Fibroblast of pulmonary artery (primary cell): ENCODE data around the gene SELE.

Experiments
- DNase-seq: peaks from one replicate; pipeline ENCODE4 v3.0.0-alpha.2; 2010; ENCODE audit warnings: low read depth
- H3K4me3 ChIP-seq: replicated peaks from 2 replicates; pipeline ENCODE4 v1.5.1; 2011; ENCODE audit warnings: low read depth, mild to moderate bottlenecking, control low read depth, low read length, moderate library complexity
- TF ChIP-seq, protein P1 (sequence below): IDR thresholded peaks from 2 replicates; pipeline ENCODE4 v1.5.1; 2011; ENCODE audit warnings: mild to moderate bottlenecking, control low read depth, low read length, inconsistent platforms; ENCODE audit errors: missing control alignments

Gene SELE

DNA sequence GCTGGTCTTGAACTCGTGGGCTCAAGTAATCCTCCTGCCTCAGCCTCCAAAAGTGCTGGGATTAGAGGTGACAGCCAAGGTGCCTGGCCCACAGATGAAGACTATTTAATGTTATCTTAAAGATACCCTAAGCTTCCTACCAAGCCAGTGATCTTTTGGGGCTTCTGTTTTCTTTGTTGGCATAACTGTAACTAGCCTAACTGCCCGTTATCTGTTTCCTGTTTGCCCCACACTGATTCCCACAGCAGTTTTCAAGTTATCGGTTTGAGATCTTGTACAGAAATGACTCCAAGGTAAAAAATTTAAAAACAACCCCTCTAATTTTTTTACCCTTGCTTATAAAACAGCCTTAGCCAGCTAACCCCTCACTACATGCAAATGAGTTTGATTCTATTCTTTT, 34.9 kb downstream of the SELE start:
- no peak overlapping the region for H3K4me3 ChIP-seq
- no peak for DNase-seq
- TF ChIP-seq, protein P1, sequence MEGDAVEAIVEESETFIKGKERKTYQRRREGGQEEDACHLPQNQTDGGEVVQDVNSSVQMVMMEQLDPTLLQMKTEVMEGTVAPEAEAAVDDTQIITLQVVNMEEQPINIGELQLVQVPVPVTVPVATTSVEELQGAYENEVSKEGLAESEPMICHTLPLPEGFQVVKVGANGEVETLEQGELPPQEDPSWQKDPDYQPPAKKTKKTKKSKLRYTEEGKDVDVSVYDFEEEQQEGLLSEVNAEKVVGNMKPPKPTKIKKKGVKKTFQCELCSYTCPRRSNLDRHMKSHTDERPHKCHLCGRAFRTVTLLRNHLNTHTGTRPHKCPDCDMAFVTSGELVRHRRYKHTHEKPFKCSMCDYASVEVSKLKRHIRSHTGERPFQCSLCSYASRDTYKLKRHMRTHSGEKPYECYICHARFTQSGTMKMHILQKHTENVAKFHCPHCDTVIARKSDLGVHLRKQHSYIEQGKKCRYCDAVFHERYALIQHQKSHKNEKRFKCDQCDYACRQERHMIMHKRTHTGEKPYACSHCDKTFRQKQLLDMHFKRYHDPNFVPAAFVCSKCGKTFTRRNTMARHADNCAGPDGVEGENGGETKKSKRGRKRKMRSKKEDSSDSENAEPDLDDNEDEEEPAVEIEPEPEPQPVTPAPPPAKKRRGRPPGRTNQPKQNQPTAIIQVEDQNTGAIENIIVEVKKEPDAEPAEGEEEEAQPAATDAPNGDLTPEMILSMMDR = no peak

DNA sequence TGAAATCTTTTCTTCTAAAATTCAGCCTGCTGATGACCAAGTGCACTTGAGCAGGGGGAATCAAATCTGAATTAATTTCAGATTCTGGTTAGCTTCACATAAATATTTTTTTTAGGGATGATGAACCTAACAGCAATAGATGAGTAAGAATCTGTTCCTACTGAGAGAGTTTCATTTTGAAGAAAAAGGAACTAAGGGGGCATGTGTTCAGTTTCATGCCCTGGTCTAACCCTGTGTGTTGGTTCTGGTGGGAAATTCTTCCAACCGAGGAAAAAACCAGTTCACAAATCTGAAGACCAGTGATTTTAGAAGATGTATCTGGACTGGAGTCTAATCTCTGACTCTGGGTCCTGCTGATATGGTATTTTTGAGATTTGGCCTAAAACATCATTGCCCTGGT, 36.1 kb downstream of the SELE start:
- no peak overlapping the region for H3K4me3 ChIP-seq
- TF ChIP-seq, protein P1 = no peak
- no peak for DNase-seq

DNA sequence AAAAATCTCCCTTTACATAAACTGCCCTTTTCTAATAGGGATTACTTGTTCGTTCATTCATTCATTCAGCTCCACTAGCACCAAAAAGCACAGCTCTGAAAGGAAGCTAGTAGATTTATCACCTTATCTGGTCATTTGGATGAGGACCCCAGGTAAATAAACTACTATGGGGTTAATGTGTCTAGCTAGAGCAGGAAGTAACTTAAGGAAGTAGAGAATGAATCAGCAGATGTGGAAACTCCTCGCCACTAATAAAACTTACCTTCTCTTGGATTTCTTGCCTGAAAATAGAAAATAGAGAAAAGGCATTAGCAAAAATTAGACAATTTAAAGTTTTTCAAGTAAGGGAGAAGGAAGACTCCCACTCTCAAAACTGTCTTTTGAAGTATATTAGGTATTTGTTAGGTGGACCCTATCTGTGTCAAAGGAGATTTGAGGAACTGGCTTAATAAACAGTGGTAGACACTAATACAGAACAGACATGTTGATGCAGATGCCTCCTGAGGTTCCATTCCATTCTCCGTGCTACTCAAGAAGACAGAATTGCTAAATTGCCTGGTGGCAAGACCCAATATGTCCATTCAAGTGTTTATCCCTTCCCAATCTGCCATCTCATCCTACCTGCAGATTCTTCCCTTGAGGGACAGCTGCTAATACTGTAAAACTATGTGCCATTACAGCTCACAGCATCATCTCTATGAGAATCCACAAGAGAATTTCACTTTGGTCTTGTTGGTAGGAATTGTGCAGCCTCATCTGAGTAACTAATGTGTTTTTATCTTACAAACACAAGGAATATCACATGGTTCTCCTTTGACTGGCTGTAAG, 37.4 kb downstream of the SELE start:
- H3K4me3 ChIP-seq = no peak overlapping the region
- peak; percentile 19 for DNase-seq

DNA sequence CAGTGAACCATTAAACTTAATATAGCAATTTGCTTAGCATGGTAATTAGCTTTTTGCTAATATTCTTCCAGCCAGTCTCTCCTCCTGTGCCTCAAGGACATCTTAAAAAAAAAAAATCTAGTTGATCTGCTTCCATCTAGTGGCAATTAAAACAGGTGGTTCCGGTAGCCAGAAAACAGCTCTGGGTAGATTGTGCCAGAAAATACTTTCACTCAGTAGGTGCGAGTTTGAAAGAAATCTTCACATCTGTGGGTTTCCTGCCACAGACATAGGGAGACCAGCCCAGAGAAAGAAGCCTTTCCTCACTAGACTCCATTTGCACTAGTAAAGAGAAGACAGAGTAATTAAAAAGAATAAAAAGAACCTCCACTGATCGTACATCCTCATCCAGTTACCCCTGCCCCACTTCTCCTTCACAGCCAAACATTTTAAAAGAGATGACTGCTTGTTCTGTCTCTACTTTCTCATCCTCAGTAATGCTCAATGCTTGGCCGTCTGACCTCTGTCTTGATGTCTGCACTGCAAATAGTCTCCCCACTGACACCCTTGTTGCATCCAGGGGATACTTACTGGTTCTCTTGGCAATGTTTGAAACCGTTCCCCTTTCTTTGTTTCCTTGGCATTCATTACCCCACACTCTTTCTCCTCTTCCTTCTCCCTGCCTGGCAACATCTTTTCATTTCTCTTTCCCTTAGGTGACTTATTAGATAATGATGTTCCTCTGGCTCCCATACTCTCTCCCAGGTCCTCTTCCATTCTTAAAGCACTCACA, 39.4 kb downstream of the SELE start:
- DNase-seq = no peak
- TF ChIP-seq, protein P1 = no peak
- H3K4me3 ChIP-seq = no peak overlapping the region

More for the DNA sequence above, 37.4 kb downstream of the SELE start:
- TF ChIP-seq, protein P1 = no peak

DNA sequence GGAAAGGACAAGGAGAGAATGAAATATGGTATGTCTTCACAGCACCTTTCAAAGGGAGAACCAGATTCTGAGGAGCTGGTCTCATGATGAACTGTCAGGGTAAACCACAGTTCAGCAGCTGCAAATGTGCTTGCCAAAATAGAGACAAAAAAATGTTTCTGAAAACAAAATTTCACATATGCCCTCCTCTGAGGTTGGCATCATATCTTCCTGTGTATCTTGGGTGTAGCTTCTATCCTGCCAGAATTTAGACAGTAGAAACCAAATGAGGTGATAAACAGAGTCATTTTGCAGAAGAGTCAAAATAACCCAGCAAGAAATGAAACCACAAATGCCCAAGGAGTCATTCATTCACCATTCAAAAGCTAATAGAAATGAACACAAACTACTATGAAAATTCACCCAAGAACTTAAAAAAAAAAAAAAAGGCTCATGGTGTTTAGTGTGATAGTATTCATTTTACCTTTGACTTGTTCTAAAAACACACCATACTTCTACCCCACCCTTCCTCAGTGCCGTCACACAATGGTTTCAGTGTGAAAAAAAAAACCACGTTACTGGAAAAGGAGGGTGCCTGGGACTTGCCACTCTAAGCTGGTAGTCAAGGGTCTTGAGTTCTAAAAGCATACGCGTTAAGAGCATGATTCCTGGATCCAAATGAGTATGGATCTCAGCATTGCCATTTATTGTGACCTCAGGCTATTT, 41.0 kb downstream of the SELE start:
- no peak for DNase-seq
- no peak overlapping the region for H3K4me3 ChIP-seq
- TF ChIP-seq, protein P1 = no peak

DNA sequence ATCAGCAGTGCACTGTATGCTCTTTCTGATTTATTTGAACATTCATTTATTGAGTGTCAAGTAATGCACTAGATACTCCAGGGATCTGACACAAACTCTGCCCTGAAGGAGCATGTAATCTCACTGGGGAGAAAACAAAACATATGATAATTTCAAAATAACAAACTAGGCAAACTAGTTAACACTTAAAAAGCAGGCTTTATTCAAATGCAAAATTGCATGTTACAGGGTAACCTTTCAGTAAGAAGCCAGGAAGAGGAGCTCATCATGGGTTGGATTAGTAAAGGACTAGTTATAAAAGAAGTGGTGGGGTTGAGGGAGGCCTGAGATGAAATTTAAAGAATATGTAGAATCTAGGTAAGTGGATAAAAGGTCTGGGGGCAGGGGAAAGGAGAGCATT, 43.4 kb downstream of the SELE start:
- TF ChIP-seq, protein P1 = no peak
- DNase-seq = no peak

More for the DNA sequence above, 43.4 kb downstream of the SELE start:
- H3K4me3 ChIP-seq = no peak overlapping the region
